HEK293 (cell line): ENCODE data around the gene ZEB2.

Experiments
- ELK4 ChIP-seq: IDR thresholded peaks from 2 replicates; pipeline ENCODE4 v1.6.1; 2011; ENCODE audit warnings: mild to moderate bottlenecking, low read depth, low read length, borderline replicate concordance
- HIC1 ChIP-seq: fragments of 450-650 bp; formaldehyde crosslinking; IDR thresholded peaks from 2 replicates; pipeline ENCODE4 v1.5.1; 2016; ENCODE audit warnings: missing biosample characterization, missing genetic modification characterization
- TSHZ1 ChIP-seq: fragments of 450-650 bp; formaldehyde crosslinking; IDR thresholded peaks from 2 replicates; pipeline ENCODE4 v1.5.1; 2016; ENCODE audit warnings: missing biosample characterization, missing genetic modification characterization, borderline replicate concordance
- ZNF121 ChIP-seq: fragments of 450-650 bp; formaldehyde crosslinking; IDR thresholded peaks from 2 replicates; pipeline ENCODE4 v1.5.1; 2016; ENCODE audit warnings: missing biosample characterization, missing genetic modification characterization
- ZNF138 ChIP-seq: fragments of 450-650 bp; formaldehyde crosslinking; IDR thresholded peaks from 2 replicates; pipeline ENCODE4 v1.5.1; 2016; ENCODE audit warnings: missing biosample characterization, missing genetic modification characterization, borderline replicate concordance
- ZNF239 ChIP-seq: fragments of 450-650 bp; formaldehyde crosslinking; IDR thresholded peaks from 2 replicates; pipeline ENCODE4 v1.5.1; 2016; ENCODE audit warnings: missing biosample characterization, missing genetic modification characterization
- ZNF423 ChIP-seq: fragments of 450-650 bp; formaldehyde crosslinking; IDR thresholded peaks from 2 replicates; pipeline ENCODE4 v1.5.1; 2016; ENCODE audit warnings: missing biosample characterization, missing genetic modification characterization
- ZNF658 ChIP-seq: fragments of 450-650 bp; formaldehyde crosslinking; IDR thresholded peaks from 2 replicates; pipeline ENCODE4; 2016; ENCODE audit warnings: missing biosample characterization, missing genetic modification characterization
- TF ChIP-seq, protein P1 (sequence below): fragments of 450-650 bp; formaldehyde crosslinking; IDR thresholded peaks from 2 replicates; pipeline ENCODE4 v1.5.1; 2016; ENCODE audit warnings: missing biosample characterization, missing genetic modification characterization
- TF ChIP-seq, protein P2 (sequence below): sonication (generic); formaldehyde crosslinking; IDR thresholded peaks from 2 replicates; pipeline ENCODE4 v1.8.1; 2022; ENCODE audit warnings: mild to moderate bottlenecking, moderate library complexity, missing genetic modification reagents
- TF ChIP-seq, protein P3 (sequence below): fragments of 450-650 bp; formaldehyde crosslinking; IDR thresholded peaks from 2 replicates; pipeline ENCODE4 v1.5.1; 2016; ENCODE audit warnings: missing biosample characterization, missing genetic modification characterization, low read depth

DNA sequence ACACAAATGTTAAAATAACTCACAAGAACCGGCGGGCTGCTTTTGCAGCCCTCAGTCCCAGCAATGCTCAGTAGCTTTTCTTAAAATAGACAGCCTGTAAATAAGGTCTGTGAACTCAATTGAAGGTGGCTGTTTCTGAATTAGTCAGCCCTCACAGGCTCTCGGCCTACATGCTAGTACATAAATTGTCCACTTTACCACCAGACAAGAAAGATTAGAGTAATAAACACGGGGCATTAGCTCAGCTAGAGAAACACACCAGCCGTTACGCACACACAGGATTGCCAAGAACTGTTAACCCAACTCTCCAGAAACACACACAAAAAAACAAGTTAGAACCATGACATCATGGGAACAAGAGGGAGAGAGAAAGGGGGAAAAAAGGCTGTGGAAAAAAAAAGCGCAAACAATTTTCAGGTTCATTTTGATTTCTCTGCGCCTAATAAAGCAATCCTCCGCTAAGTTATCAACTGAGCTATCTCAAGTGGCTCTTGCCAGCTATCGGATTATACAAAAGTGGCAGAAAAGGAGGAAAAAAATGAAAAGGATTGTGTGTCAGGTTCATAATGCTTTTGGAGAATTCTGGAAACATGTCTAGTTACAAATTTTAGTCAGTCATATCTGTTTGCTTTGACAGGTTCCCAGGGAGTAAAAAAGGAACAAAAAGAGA lies 89.1 kb downstream of the ZEB2 start:
- TF ChIP-seq, protein P1, sequence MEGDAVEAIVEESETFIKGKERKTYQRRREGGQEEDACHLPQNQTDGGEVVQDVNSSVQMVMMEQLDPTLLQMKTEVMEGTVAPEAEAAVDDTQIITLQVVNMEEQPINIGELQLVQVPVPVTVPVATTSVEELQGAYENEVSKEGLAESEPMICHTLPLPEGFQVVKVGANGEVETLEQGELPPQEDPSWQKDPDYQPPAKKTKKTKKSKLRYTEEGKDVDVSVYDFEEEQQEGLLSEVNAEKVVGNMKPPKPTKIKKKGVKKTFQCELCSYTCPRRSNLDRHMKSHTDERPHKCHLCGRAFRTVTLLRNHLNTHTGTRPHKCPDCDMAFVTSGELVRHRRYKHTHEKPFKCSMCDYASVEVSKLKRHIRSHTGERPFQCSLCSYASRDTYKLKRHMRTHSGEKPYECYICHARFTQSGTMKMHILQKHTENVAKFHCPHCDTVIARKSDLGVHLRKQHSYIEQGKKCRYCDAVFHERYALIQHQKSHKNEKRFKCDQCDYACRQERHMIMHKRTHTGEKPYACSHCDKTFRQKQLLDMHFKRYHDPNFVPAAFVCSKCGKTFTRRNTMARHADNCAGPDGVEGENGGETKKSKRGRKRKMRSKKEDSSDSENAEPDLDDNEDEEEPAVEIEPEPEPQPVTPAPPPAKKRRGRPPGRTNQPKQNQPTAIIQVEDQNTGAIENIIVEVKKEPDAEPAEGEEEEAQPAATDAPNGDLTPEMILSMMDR (tag by site-specific recombination): no peak
- TF ChIP-seq ZNF658 (tag by site-specific recombination) (no peak), ELK4 (no peak), ZNF423 (tag by site-specific recombination) (no peak), TSHZ1 (0 out of 2 replicates have a peak, but pooled peaks have one; percentile 59), ZNF121 (no peak), ZNF138 (tag by site-specific recombination) (no peak), HIC1 (tag by site-specific recombination) (peak; percentile 62), ZNF239 (no peak)
- TF ChIP-seq, protein P2, sequence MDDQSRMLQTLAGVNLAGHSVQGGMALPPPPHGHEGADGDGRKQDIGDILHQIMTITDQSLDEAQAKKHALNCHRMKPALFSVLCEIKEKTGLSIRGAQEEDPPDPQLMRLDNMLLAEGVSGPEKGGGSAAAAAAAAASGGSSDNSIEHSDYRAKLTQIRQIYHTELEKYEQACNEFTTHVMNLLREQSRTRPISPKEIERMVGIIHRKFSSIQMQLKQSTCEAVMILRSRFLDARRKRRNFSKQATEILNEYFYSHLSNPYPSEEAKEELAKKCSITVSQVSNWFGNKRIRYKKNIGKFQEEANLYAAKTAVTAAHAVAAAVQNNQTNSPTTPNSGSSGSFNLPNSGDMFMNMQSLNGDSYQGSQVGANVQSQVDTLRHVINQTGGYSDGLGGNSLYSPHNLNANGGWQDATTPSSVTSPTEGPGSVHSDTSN (CRISPR knock-in tag): no peak
- TF ChIP-seq, protein P3, sequence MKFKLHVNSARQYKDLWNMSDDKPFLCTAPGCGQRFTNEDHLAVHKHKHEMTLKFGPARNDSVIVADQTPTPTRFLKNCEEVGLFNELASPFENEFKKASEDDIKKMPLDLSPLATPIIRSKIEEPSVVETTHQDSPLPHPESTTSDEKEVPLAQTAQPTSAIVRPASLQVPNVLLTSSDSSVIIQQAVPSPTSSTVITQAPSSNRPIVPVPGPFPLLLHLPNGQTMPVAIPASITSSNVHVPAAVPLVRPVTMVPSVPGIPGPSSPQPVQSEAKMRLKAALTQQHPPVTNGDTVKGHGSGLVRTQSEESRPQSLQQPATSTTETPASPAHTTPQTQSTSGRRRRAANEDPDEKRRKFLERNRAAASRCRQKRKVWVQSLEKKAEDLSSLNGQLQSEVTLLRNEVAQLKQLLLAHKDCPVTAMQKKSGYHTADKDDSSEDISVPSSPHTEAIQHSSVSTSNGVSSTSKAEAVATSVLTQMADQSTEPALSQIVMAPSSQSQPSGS (tag by site-specific recombination): peak; percentile 97
